Measurements from ENCODE around the gene CPNE8. TPM values are rescaled to one million over a fixed set of nuclear protein-coding genes. Genes with fewer than 3 reads are reported as not detected.

CPNE8 gene
- polyA plus RNA-seq, 1 donor from 2014 or later, result 1.9 TPM

DNA sequence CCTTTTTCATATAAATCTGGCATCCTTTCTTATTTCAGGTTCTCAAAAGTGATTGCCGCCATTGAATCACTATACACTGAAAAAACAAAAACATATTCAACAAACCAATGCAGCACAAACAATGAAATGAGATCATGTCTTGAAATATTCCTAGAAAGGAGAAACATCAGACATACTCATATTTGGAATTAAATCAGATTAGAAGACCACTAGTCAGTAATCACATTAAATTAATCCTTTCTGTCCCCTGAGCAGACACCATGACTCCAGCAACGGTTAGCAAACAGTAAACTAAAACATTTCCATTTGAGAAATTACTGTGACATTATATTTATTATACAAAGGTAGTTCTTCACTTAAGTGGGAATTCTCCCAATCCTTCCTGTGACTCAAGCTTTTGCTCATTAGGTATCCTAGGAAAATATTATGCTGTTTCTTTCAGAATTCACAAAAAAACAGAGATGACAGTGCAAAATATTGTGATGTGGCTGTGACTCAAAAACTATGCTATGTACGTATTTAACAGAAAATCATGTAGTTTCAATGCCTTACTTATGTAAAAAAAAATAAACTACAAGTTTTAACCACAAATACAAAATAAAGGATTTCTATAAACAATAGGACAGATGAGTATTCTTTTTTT lies 29.7 kb downstream of the CPNE8 start:
- Histone ChIP-seq H3K9me2 (ENCODE audit: insufficient read depth, low read length) (no peaks in the 10 kb centered on the region), H3K36me3 (ENCODE audit: insufficient read depth, low read length) (no peaks in the 10 kb centered on the region), H3K9ac (ENCODE audit: low read length) (no peak overlapping the region), H4K20me1 (ENCODE audit: insufficient read depth) (no peaks in the 10 kb centered on the region), H3K4me3 (ENCODE audit: low read length) (no peak overlapping the region), H3K27me3 (ENCODE audit: insufficient read depth, low read depth, low read length) (no peaks in the 10 kb centered on the region), H3K9me3 (ENCODE audit: low read length) (no peaks in the 10 kb centered on the region), H3F3A (ENCODE audit: insufficient read depth, low read length, poor library complexity, severe bottlenecking) (no peaks in the 10 kb centered on the region), H3K79me2 (replicated peaks; ENCODE audit: insufficient read depth, low read length) (no peaks in the 10 kb centered on the region), H3K27ac (ENCODE audit: low read length) (no peak overlapping the region), H2AFZ (ENCODE audit: low read depth, low read length) (no peak overlapping the region), H3K4me2 (ENCODE audit: low read length) (no peak overlapping the region)
- no peak for TF ChIP-seq MXI1 (conservative IDR thresholded peaks at IDR 0.05; ENCODE audit: poor library complexity, severe bottlenecking)
- no peak for TF ChIP-seq POLR2AphosphoS5 (IDR thresholded peaks at IDR 0.05)
- TF ChIP-seq, protein P1, sequence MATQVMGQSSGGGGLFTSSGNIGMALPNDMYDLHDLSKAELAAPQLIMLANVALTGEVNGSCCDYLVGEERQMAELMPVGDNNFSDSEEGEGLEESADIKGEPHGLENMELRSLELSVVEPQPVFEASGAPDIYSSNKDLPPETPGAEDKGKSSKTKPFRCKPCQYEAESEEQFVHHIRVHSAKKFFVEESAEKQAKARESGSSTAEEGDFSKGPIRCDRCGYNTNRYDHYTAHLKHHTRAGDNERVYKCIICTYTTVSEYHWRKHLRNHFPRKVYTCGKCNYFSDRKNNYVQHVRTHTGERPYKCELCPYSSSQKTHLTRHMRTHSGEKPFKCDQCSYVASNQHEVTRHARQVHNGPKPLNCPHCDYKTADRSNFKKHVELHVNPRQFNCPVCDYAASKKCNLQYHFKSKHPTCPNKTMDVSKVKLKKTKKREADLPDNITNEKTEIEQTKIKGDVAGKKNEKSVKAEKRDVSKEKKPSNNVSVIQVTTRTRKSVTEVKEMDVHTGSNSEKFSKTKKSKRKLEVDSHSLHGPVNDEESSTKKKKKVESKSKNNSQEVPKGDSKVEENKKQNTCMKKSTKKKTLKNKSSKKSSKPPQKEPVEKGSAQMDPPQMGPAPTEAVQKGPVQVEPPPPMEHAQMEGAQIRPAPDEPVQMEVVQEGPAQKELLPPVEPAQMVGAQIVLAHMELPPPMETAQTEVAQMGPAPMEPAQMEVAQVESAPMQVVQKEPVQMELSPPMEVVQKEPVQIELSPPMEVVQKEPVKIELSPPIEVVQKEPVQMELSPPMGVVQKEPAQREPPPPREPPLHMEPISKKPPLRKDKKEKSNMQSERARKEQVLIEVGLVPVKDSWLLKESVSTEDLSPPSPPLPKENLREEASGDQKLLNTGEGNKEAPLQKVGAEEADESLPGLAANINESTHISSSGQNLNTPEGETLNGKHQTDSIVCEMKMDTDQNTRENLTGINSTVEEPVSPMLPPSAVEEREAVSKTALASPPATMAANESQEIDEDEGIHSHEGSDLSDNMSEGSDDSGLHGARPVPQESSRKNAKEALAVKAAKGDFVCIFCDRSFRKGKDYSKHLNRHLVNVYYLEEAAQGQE (IDR thresholded peaks at IDR 0.05; ENCODE audit: borderline replicate concordance), result no peak
- no peak for TF ChIP-seq RAD21 (conservative IDR thresholded peaks at IDR 0.05)
- TF ChIP-seq, protein P2, sequence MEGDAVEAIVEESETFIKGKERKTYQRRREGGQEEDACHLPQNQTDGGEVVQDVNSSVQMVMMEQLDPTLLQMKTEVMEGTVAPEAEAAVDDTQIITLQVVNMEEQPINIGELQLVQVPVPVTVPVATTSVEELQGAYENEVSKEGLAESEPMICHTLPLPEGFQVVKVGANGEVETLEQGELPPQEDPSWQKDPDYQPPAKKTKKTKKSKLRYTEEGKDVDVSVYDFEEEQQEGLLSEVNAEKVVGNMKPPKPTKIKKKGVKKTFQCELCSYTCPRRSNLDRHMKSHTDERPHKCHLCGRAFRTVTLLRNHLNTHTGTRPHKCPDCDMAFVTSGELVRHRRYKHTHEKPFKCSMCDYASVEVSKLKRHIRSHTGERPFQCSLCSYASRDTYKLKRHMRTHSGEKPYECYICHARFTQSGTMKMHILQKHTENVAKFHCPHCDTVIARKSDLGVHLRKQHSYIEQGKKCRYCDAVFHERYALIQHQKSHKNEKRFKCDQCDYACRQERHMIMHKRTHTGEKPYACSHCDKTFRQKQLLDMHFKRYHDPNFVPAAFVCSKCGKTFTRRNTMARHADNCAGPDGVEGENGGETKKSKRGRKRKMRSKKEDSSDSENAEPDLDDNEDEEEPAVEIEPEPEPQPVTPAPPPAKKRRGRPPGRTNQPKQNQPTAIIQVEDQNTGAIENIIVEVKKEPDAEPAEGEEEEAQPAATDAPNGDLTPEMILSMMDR (IDR thresholded peaks at IDR 0.05; ENCODE audit: poor library complexity, severe bottlenecking), result no peak
- no peak for TF ChIP-seq EZH2 (IDR thresholded peaks at IDR 0.05; ENCODE audit: borderline replicate concordance, insufficient read depth, low read length, poor library complexity, severe bottlenecking)
- no peak for TF ChIP-seq TAF1 (IDR thresholded peaks at IDR 0.05; ENCODE audit: low read depth)
- TF ChIP-seq EP300 (conservative IDR thresholded peaks at IDR 0.05; ENCODE audit: poor library complexity, severe bottlenecking), result no peak
- TF ChIP-seq SMC3 (conservative IDR thresholded peaks at IDR 0.05; ENCODE audit: poor library complexity), result no peak

GRCh38 chr12:38872561-38872960 lies 32.8 kb downstream of the CPNE8 start:
- Histone ChIP-seq H2AFZ (ENCODE audit: low read depth, low read length) (no peak overlapping the region), H3K27ac (ENCODE audit: low read length) (no peak overlapping the region), H3K27me3 (ENCODE audit: insufficient read depth, low read depth, low read length) (no peaks in the 10 kb centered on the region), H3K4me2 (ENCODE audit: low read length) (no peak overlapping the region), H3K9ac (ENCODE audit: low read length) (no peak overlapping the region), H3F3A (ENCODE audit: insufficient read depth, low read length, poor library complexity, severe bottlenecking) (no peaks in the 10 kb centered on the region), H3K36me3 (ENCODE audit: insufficient read depth, low read length) (no peaks in the 10 kb centered on the region), H3K9me2 (ENCODE audit: insufficient read depth, low read length) (no peaks in the 10 kb centered on the region), H3K4me3 (ENCODE audit: low read length) (no peak overlapping the region), H4K20me1 (ENCODE audit: insufficient read depth) (no peaks in the 10 kb centered on the region), H3K9me3 (ENCODE audit: low read length) (no peaks in the 10 kb centered on the region), H3K79me2 (replicated peaks; ENCODE audit: insufficient read depth, low read length) (no peaks in the 10 kb centered on the region)
- TF ChIP-seq MXI1 (conservative IDR thresholded peaks at IDR 0.05; ENCODE audit: poor library complexity, severe bottlenecking), result no peak
- no peak for TF ChIP-seq SMC3 (conservative IDR thresholded peaks at IDR 0.05; ENCODE audit: poor library complexity)
- no peak for TF ChIP-seq RAD21 (conservative IDR thresholded peaks at IDR 0.05)
- TF ChIP-seq, protein P1 (IDR thresholded peaks at IDR 0.05; ENCODE audit: borderline replicate concordance), result no peak
- no peak for TF ChIP-seq EZH2 (IDR thresholded peaks at IDR 0.05; ENCODE audit: borderline replicate concordance, insufficient read depth, low read length, poor library complexity, severe bottlenecking)
- TF ChIP-seq, protein P2 (IDR thresholded peaks at IDR 0.05; ENCODE audit: poor library complexity, severe bottlenecking), result no peak
- TF ChIP-seq TAF1 (IDR thresholded peaks at IDR 0.05; ENCODE audit: low read depth), result no peak
- TF ChIP-seq EP300 (conservative IDR thresholded peaks at IDR 0.05; ENCODE audit: poor library complexity, severe bottlenecking), result no peak
- no peak for TF ChIP-seq POLR2AphosphoS5 (IDR thresholded peaks at IDR 0.05)

Measured in neural cell (in vitro differentiated cells).